ENCODE results near the gene ADGRF1. TPM values are rescaled to one million over a fixed set of nuclear protein-coding genes. Genes with fewer than 3 reads are reported as not detected.
A peak's percentile ranks its signal among the peaks of the same experiment; 100 is the strongest.

Gene ADGRF1
- polyA plus RNA-seq, 1 of the 3 experiments (the other 2 are of a cell fraction): not detected

DNA sequence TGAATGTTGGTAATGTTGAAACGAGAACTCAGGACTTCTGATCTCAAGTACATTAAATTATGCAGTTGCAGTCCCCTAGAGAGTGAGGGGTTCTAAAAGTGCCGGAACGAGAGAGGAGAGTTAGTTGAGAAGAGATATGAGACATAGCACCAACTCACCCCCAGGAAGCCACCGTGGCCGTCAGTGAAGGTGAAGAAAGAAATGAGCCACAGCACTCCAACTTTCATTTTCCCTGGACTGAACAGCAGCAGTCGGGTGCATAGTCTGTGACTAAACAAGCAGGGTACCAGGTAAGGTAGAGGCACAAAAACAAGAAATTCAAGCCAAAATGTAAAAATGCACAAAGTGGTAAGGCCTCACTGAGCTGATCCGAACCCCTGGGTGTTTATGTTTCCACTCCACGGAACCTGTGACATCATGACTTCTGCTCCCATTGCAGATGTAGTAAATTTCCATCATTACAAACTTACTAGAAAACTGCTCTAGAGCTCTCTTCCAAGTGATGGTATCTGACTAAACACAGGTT is 13.2 kb downstream of the ADGRF1 start:
- H2AFZ ChIP-seq (ENCODE audit: low read depth): no peak overlapping the region
- H3K9me2 ChIP-seq: no peaks in the 10 kb centered on the region
- ChIA-PET POLR2A (no interaction called here), CTCF (interaction anchor here (2.5 kb wide), 1 partner anchor 19 kb away, joined by 12 read pairs; no protein-coding TSS in a partner anchor)
- no peaks in the 10 kb centered on the region for H3K36me3 ChIP-seq (replicated peaks in 1 of 2; ENCODE audit: control insufficient read depth in 1 of 2, insufficient read depth in 2 of 2, low read length in 1 of 2)
- no peak overlapping the region for H3K27ac ChIP-seq (ENCODE audit: low read depth in 2 of 2, low read length in 1 of 2)
- H3K4me3 ChIP-seq (ENCODE audit: low read depth in 2 of 2, low read length in 1 of 2): peak overlapping the region in 1 of 2 experiments; percentile 46; a peak in 1 of 4 replicates
- 29% methylated on average over 8 of the region's 8 CpGs for WGBS (ENCODE audit: low lambda C conversion rate)
- no peaks in the 10 kb centered on the region for H3F3A ChIP-seq (replicated peaks; ENCODE audit: insufficient read depth)
- peak overlapping the region; percentile 15; the same call in 1 of the 2 replicates for H3K4me2 ChIP-seq
- H3K4me1 ChIP-seq (ENCODE audit: control insufficient read depth in 1 of 2, insufficient read depth in 2 of 2, low read depth in 1 of 2, low read length in 1 of 2): no peaks in the 10 kb centered on the region
- H4K20me1 ChIP-seq (ENCODE audit: insufficient read depth): no peaks in the 10 kb centered on the region
- H3K9me3 ChIP-seq: no peaks in the 10 kb centered on the region
- peaks cover 27% of the 10 kb centered on the region; the same call in 1 of the 2 replicates for H3K27me3 ChIP-seq (ENCODE audit: insufficient read depth)
- TF ChIP-seq GABPA (IDR thresholded peaks at IDR 0.05; ENCODE audit: low read depth) (no peak), CHD2 (IDR thresholded peaks at IDR 0.05; ENCODE audit: low read length, partially characterized antibody) (no peak), EP300 (IDR thresholded peaks at IDR 0.05; ENCODE audit: borderline replicate concordance in 1 of 2, low read depth in 1 of 2, low read length in 1 of 2) (no peak), GATA2 (CRISPR knock-in tag; IDR thresholded peaks at IDR 0.05) (no peak), FOXJ3 (CRISPR knock-in tag; IDR thresholded peaks at IDR 0.05) (no peak), TCF12 (IDR thresholded peaks at IDR 0.05) (no peak)
- no peaks in the 10 kb centered on the region for H3K79me2 ChIP-seq (ENCODE audit: insufficient read depth)
- DNase-seq: no peak
- no peak overlapping the region for H3K9ac ChIP-seq

DNA sequence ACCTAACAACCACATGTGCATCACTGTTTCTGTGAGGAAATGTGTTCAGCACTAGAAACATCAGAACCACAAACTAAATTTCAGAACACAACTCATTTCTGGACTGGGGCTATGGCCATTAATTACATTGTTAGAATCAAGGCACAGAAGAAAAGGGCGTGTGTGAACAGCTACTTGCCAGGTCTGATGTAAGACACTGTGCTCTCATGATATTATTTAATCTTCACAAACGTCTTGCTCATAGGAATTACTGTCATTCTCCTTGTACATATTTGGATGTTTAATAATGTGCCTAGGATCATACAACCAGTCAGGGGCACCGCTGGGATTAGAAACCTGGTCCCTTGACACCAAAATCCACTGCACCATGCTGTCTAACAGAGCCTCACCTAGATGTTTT is 14.8 kb downstream of the ADGRF1 start:
- Histone ChIP-seq H3K36me3 (replicated peaks in 1 of 2; ENCODE audit: control insufficient read depth in 1 of 2, insufficient read depth in 2 of 2, low read length in 1 of 2) (no peaks in the 10 kb centered on the region), H2AFZ (ENCODE audit: low read depth) (no peak overlapping the region), H3K9ac (no peak overlapping the region), H4K20me1 (ENCODE audit: insufficient read depth) (no peaks in the 10 kb centered on the region), H3K4me2 (no peak overlapping the region), H3F3A (replicated peaks; ENCODE audit: insufficient read depth) (no peaks in the 10 kb centered on the region), H3K9me2 (no peaks in the 10 kb centered on the region), H3K27ac (ENCODE audit: low read depth in 2 of 2, low read length in 1 of 2) (no peak overlapping the region), H3K9me3 (no peaks in the 10 kb centered on the region), H3K79me2 (ENCODE audit: insufficient read depth) (no peaks in the 10 kb centered on the region), H3K4me1 (ENCODE audit: control insufficient read depth in 1 of 2, insufficient read depth in 2 of 2, low read depth in 1 of 2, low read length in 1 of 2) (no peaks in the 10 kb centered on the region), H3K27me3 (ENCODE audit: insufficient read depth) (peaks cover 20% of the 10 kb centered on the region; the same call in 1 of the 2 replicates), H3K4me3 (ENCODE audit: low read depth in 2 of 2, low read length in 1 of 2) (no peak overlapping the region)
- no peak for DNase-seq
- ChIA-PET POLR2A (no interaction called here), CTCF (interaction anchor here (1.1 to 2.5 kb wide), 2 partner anchors 20 to 178 kb away, joined by 3 to 12 read pairs; no protein-coding TSS in a partner anchor)
- WGBS (ENCODE audit: low lambda C conversion rate): 2% methylated on average over 3 of the region's 3 CpGs
- TF ChIP-seq GATA2 (CRISPR knock-in tag; IDR thresholded peaks at IDR 0.05): no peak
- no peak for TF ChIP-seq RCOR1 (IDR thresholded peaks at IDR 0.05; ENCODE audit: low read length)
- TF ChIP-seq MXI1 (IDR thresholded peaks at IDR 0.05; ENCODE audit: low read depth, low read length): no peak
- TF ChIP-seq, protein P1, sequence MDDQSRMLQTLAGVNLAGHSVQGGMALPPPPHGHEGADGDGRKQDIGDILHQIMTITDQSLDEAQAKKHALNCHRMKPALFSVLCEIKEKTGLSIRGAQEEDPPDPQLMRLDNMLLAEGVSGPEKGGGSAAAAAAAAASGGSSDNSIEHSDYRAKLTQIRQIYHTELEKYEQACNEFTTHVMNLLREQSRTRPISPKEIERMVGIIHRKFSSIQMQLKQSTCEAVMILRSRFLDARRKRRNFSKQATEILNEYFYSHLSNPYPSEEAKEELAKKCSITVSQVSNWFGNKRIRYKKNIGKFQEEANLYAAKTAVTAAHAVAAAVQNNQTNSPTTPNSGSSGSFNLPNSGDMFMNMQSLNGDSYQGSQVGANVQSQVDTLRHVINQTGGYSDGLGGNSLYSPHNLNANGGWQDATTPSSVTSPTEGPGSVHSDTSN (IDR thresholded peaks at IDR 0.05): no peak
- TF ChIP-seq POLR2AphosphoS5 (IDR thresholded peaks at IDR 0.05; ENCODE audit: low read depth, low read length): no peak
- no peak for TF ChIP-seq NFIC (IDR thresholded peaks at IDR 0.05; ENCODE audit: borderline replicate concordance)
- no peak for TF ChIP-seq TEAD4 (IDR thresholded peaks at IDR 0.05; ENCODE audit: borderline replicate concordance, insufficient read depth)
- TF ChIP-seq, protein P2, sequence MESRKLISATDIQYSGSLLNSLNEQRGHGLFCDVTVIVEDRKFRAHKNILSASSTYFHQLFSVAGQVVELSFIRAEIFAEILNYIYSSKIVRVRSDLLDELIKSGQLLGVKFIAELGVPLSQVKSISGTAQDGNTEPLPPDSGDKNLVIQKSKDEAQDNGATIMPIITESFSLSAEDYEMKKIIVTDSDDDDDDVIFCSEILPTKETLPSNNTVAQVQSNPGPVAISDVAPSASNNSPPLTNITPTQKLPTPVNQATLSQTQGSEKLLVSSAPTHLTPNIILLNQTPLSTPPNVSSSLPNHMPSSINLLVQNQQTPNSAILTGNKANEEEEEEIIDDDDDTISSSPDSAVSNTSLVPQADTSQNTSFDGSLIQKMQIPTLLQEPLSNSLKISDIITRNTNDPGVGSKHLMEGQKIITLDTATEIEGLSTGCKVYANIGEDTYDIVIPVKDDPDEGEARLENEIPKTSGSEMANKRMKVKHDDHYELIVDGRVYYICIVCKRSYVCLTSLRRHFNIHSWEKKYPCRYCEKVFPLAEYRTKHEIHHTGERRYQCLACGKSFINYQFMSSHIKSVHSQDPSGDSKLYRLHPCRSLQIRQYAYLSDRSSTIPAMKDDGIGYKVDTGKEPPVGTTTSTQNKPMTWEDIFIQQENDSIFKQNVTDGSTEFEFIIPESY (IDR thresholded peaks at IDR 0.05; ENCODE audit: borderline replicate concordance, low read depth): no peak
- TF ChIP-seq, protein P3, sequence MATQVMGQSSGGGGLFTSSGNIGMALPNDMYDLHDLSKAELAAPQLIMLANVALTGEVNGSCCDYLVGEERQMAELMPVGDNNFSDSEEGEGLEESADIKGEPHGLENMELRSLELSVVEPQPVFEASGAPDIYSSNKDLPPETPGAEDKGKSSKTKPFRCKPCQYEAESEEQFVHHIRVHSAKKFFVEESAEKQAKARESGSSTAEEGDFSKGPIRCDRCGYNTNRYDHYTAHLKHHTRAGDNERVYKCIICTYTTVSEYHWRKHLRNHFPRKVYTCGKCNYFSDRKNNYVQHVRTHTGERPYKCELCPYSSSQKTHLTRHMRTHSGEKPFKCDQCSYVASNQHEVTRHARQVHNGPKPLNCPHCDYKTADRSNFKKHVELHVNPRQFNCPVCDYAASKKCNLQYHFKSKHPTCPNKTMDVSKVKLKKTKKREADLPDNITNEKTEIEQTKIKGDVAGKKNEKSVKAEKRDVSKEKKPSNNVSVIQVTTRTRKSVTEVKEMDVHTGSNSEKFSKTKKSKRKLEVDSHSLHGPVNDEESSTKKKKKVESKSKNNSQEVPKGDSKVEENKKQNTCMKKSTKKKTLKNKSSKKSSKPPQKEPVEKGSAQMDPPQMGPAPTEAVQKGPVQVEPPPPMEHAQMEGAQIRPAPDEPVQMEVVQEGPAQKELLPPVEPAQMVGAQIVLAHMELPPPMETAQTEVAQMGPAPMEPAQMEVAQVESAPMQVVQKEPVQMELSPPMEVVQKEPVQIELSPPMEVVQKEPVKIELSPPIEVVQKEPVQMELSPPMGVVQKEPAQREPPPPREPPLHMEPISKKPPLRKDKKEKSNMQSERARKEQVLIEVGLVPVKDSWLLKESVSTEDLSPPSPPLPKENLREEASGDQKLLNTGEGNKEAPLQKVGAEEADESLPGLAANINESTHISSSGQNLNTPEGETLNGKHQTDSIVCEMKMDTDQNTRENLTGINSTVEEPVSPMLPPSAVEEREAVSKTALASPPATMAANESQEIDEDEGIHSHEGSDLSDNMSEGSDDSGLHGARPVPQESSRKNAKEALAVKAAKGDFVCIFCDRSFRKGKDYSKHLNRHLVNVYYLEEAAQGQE (IDR thresholded peaks at IDR 0.05; ENCODE audit: low read depth, low read length): no peak
- TF ChIP-seq, protein P4, sequence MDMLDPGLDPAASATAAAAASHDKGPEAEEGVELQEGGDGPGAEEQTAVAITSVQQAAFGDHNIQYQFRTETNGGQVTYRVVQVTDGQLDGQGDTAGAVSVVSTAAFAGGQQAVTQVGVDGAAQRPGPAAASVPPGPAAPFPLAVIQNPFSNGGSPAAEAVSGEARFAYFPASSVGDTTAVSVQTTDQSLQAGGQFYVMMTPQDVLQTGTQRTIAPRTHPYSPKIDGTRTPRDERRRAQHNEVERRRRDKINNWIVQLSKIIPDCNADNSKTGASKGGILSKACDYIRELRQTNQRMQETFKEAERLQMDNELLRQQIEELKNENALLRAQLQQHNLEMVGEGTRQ (IDR thresholded peaks at IDR 0.05; ENCODE audit: borderline replicate concordance, low read depth, low read length): no peak
- no peak for TF ChIP-seq MEF2A (IDR thresholded peaks at IDR 0.05; ENCODE audit: borderline replicate concordance, low read depth)
- TF ChIP-seq EP300 (IDR thresholded peaks at IDR 0.05; ENCODE audit: borderline replicate concordance in 1 of 2, low read depth in 1 of 2, low read length in 1 of 2): no peak
- TF ChIP-seq, protein P5, sequence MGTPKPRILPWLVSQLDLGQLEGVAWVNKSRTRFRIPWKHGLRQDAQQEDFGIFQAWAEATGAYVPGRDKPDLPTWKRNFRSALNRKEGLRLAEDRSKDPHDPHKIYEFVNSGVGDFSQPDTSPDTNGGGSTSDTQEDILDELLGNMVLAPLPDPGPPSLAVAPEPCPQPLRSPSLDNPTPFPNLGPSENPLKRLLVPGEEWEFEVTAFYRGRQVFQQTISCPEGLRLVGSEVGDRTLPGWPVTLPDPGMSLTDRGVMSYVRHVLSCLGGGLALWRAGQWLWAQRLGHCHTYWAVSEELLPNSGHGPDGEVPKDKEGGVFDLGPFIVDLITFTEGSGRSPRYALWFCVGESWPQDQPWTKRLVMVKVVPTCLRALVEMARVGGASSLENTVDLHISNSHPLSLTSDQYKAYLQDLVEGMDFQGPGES (IDR thresholded peaks at IDR 0.05; ENCODE audit: low read depth, low read length): no peak
- TF ChIP-seq ELF1 (IDR thresholded peaks at IDR 0.05): no peak
- no peak for TF ChIP-seq FOSL2 (IDR thresholded peaks at IDR 0.05; ENCODE audit: borderline replicate concordance, low read depth)
- no peak for TF ChIP-seq FOXJ3 (CRISPR knock-in tag; IDR thresholded peaks at IDR 0.05)
